Measurements from ENCODE around the gene UVSSA.

Gene UVSSA

GRCh38 chr4:1413687-1414479 is 66.9 kb downstream of the UVSSA start:
- no peak overlapping the region for H3K4me3 ChIP-seq (ENCODE audit: low read depth, low read length)
- TF ChIP-seq CTCF (IDR thresholded peaks at IDR 0.05; ENCODE audit: control insufficient read depth, extremely low read depth, insufficient read depth): no peak
- no peak for DNase-seq (ENCODE audit: low read depth)

GRCh38 chr4:1414831-1415680 is 68.0 kb downstream of the UVSSA start:
- DNase-seq (ENCODE audit: low read depth): no peak
- TF ChIP-seq CTCF (IDR thresholded peaks at IDR 0.05; ENCODE audit: control insufficient read depth, extremely low read depth, insufficient read depth): no peak
- no peak overlapping the region for H3K4me3 ChIP-seq (ENCODE audit: low read depth, low read length)

GRCh38 chr4:1415681-1415981 is 68.6 kb downstream of the UVSSA start:
- no peak overlapping the region for H3K4me3 ChIP-seq (ENCODE audit: low read depth, low read length)
- DNase-seq (ENCODE audit: low read depth): no peak
- no peak for TF ChIP-seq CTCF (IDR thresholded peaks at IDR 0.05; ENCODE audit: control insufficient read depth, extremely low read depth, insufficient read depth)

- TF ChIP-seq CTCF (IDR thresholded peaks at IDR 0.05; ENCODE audit: control insufficient read depth, extremely low read depth, insufficient read depth): no peak
- no peak for DNase-seq (ENCODE audit: low read depth)
Observed at GRCh38 chr4:1416051-1416947, 69.3 kb downstream of the UVSSA start.

GRCh38 chr4:1416948-1417260 is 69.9 kb downstream of the UVSSA start:
- TF ChIP-seq CTCF (IDR thresholded peaks at IDR 0.05; ENCODE audit: control insufficient read depth, extremely low read depth, insufficient read depth): no peak
- DNase-seq (ENCODE audit: low read depth): no peak
- no peak overlapping the region for H3K4me3 ChIP-seq (ENCODE audit: low read depth, low read length)

More at GRCh38 chr4:1416051-1416947, 69.3 kb downstream of the UVSSA start:
- H3K4me3 ChIP-seq (ENCODE audit: low read depth, low read length): no peak overlapping the region

- no peak for DNase-seq (ENCODE audit: low read depth)
- TF ChIP-seq CTCF (IDR thresholded peaks at IDR 0.05; ENCODE audit: control insufficient read depth, extremely low read depth, insufficient read depth): no peak
Observed at GRCh38 chr4:1417522-1418390, 70.7 kb downstream of the UVSSA start.

More at GRCh38 chr4:1417522-1418390, 70.7 kb downstream of the UVSSA start:
- no peak overlapping the region for H3K4me3 ChIP-seq (ENCODE audit: low read depth, low read length)

All from LNCaP clone FGC (cell line).